OCI-M2 (cell line): ENCODE measurements around the gene CACNA1C.
"Not testable (repeated sequence)": the region's sequence is repeated elsewhere in the genome, so short reads cannot be mapped to it uniquely, and the experiment has no call there.

Experiments used
- DNase-seq: peaks from one replicate; lab custom pipeline; 2025; ENCODE audit not compliant: unreplicated experiment; lab: John Stamatoyannopoulos, UW

The CACNA1C gene

DNA sequence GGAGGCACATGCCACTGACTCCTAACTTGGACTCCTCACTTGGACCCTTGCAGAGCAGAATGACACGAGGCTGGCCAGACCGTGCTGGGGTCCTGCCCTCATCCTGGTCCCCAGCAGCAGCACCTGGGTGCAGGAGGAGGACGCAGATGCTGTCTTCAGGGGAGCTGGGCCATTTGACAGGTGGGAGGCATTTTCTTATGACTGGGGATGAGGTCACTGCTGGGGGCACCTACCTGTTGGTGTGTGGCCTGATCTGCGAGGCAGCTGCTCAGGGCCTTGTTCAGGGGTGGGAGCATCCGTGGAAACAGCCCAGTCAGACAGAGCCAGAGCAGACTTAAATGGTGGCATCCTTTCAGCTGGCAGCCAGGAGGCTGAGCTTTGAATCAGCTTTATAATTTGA lies 57.3 kb downstream of the CACNA1C start:
- no peak for DNase-seq

- no peak for DNase-seq
Observed at GRCh38 chr12:2110849-2111566, 58.2 kb downstream of the CACNA1C start.

GRCh38 chr12:2111826-2112225 lies 59.0 kb downstream of the CACNA1C start:
- DNase-seq = no peak

- no peak for DNase-seq
Observed at GRCh38 chr12:2112401-2112800, 59.6 kb downstream of the CACNA1C start.

DNA sequence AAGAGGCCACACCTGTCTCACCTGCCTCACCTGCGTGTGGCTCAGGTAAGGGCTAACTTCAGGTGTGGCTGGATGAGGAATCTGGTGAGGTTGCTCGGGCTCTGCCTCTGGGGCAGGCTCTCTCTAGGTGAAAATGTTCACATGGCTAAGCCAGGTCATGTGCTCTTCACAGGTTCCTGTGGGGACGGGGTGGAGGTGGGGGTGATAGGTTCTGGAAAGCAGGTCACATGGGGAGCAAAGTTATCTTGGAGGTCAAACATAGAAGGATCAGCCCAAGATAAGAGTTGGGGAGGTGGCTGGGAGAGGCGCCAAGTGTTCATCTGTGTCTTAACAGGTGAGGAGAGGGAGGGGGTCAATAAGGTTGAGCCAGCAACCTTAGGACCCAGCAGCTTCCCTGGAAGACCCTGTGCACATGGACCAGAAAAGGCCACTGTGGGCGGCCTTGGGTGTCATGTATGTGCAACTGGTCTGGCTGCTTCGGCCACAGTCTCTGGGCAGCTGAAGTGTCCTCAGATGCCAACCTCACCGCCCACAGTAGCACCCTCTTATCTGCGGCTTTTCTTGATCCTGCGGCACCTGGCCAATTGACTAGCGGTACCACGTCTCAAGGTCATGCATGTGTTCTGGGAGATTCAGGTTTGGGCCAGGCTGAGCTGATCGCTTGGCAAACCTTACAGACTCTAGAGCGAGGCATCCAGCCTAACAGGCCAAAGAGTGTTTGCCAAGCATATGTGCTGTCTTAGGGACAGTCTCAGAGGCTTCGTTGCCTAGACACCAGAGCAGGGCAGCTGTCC lies 60.5 kb downstream of the CACNA1C start:
- DNase-seq = no peak

GRCh38 chr12:2114071-2114470 lies 61.3 kb downstream of the CACNA1C start:
- no peak for DNase-seq

GRCh38 chr12:2115101-2115845 lies 62.5 kb downstream of the CACNA1C start:
- DNase-seq = no peak

DNA sequence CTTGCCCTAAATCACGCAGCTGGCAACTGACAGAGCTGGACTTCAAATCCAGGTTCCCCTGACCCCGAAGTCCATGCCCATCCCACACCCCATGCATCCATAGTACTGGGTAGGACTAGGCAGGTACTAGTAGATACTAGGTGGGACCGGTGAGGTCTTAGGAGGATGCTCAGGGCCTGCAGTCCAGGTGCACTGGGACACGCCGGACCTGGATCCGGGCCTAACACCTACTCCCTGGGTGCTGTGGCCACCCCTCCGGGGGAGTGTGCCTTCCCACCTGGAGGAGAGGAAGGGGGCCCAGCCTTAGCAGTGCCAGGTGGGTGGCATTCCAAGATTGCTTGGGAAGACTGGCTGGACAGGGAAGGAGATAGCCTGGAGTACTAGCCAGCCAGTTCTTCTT lies 64.8 kb downstream of the CACNA1C start:
- DNase-seq = no peak

DNA sequence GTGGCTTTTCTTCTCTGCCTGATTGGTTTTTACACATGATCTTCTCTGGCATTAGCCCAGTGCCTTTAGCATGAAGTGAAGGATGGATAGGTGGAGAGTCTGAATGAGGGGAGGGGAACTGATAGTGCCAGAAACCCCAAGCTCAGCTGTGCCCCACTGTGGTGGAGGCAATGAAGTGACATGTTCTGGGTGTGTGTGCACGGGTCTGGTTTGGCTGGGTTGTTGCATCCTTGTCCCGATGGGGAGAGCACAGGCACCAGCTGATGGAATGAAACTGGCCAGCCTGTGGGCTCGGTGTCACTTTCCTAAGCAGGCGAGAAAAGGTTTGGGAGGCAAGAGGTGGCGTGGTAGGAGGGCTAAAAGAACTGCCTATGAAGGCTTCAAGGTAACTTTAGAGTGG lies 65.3 kb downstream of the CACNA1C start:
- DNase-seq = no peak

- DNase-seq = no peak
Observed at GRCh38 chr12:2118481-2119255, 65.9 kb downstream of the CACNA1C start.

- no peak for DNase-seq
Observed at GRCh38 chr12:2119266-2119665, 66.5 kb downstream of the CACNA1C start.

GRCh38 chr12:2120982-2121758 lies 68.4 kb downstream of the CACNA1C start:
- no peak for DNase-seq

- DNase-seq = no peak
Observed at GRCh38 chr12:2124466-2125023, 71.8 kb downstream of the CACNA1C start.

- DNase-seq = no peak
Observed at GRCh38 chr12:2125651-2126522, 73.1 kb downstream of the CACNA1C start.

DNA sequence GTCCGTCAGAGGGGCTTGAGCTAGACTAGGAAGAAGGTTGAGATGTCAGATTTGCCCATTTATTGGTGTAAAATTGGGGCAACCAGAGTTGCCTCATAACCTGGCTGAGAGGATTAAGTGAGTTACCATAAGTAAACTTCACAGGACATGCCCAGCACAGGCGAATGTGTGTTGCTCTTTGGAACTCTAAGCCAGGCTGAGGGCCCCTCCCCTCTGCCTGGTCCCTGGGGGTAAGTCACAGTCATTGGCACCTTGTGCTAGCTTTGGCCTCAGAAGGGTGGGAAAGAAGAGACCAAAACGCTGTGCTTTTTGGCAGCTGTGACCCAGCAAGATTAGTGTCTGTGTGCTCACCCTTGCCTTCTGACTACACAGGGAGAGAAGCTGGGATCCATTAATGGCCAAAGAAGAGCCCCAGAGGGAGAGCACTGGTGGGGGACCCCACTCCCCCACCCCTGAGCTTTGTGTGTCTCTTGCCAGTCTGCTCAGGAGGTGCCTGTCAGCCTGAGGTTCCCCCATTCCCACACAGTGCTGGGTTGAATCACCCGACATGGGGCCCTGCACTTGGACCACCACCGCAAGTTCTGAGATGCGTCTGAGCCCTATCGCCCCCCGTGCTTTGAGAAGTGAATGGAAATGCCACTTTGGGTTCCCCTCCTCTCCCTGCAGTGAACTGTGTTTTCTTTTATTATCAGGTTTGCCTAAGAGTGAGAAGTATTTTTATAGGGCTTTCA lies 74.1 kb downstream of the CACNA1C start:
- no peak for DNase-seq

- no peak for DNase-seq
Observed at GRCh38 chr12:2129076-2129475, 76.3 kb downstream of the CACNA1C start.

- DNase-seq = not testable (repeated sequence)
Observed at GRCh38 chr12:2135661-2136418, 83.1 kb downstream of the CACNA1C start.

GRCh38 chr12:2136901-2137300 lies 84.1 kb downstream of the CACNA1C start:
- DNase-seq = no peak
